PC-3 (cell line): ENCODE measurements around the gene HIC1.

Source experiments
- EZH2 ChIP-seq: fragments of 300-600 bp; sonication (generic); IDR thresholded peaks from one replicate; pipeline ENCODE4 v1.6.1; 2017; ENCODE audit warnings: antibody characterized with exemption, mild to moderate bottlenecking, low read length; ENCODE audit not compliant: unreplicated experiment
- EZH2phosphoT487 ChIP-seq: fragments of 300-600 bp; sonication (generic); IDR thresholded peaks from 2 replicates; pipeline ENCODE4 v1.6.1; 2018; ENCODE audit warnings: mild to moderate bottlenecking, antibody characterized with exemption, low read length, borderline replicate concordance
- TF ChIP-seq, protein P1 (sequence below): fragments of 300-600 bp; sonication (generic); conservative IDR thresholded peaks from 2 replicates; pipeline ENCODE4 v1.5.1; 2017; ENCODE audit warnings: antibody characterized with exemption, low read depth, mild to moderate bottlenecking, low read length

DNA sequence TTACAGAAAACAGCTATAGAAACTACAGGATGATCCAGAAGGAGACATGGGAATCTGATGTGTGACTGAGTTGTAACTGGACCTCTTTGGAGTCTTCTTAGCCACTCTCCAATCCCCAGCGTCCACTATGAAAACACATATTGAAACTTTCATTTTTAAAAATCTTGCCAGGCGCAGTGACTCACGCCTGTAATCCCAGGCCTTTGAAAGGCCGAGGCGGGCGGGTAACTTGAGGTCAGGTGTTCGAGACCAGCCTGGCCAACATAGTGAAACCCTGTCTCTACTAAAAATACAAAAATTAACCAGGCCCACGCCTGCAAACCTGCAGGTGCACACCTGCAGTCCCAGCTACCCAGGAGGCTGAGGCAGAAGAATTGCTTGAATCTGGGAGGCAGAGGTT is 53.3 kb downstream of the HIC1 start:
- TF ChIP-seq, protein P1, sequence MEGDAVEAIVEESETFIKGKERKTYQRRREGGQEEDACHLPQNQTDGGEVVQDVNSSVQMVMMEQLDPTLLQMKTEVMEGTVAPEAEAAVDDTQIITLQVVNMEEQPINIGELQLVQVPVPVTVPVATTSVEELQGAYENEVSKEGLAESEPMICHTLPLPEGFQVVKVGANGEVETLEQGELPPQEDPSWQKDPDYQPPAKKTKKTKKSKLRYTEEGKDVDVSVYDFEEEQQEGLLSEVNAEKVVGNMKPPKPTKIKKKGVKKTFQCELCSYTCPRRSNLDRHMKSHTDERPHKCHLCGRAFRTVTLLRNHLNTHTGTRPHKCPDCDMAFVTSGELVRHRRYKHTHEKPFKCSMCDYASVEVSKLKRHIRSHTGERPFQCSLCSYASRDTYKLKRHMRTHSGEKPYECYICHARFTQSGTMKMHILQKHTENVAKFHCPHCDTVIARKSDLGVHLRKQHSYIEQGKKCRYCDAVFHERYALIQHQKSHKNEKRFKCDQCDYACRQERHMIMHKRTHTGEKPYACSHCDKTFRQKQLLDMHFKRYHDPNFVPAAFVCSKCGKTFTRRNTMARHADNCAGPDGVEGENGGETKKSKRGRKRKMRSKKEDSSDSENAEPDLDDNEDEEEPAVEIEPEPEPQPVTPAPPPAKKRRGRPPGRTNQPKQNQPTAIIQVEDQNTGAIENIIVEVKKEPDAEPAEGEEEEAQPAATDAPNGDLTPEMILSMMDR: no peak
- TF ChIP-seq EZH2phosphoT487 (no peak), EZH2 (no peak)
